K562 (cell line): ENCODE data around the gene ABHD16A. TPM values are rescaled to one million over a fixed set of nuclear protein-coding genes. Genes with fewer than 3 reads are reported as not detected.

Source experiments
- AFF1 ChIP-seq, 2 experiments: fragments of 450-650 bp; IDR thresholded peaks; 2 replicates each; pipeline ENCODE4 v1.6.1; 2018; ENCODE audit warnings: mild to moderate bottlenecking in 2 of 2, low read depth in 1 of 2; ENCODE audit not compliant: partially characterized antibody in 2 of 2
- BHLHE40 ChIP-seq: IDR thresholded peaks from 2 replicates; pipeline ENCODE4 v1.6.1; 2011; ENCODE audit warnings: low read length, improper control_type of control experiment
- CHD1 ChIP-seq: fragments of 200-600 bp; sonication (generic); IDR thresholded peaks from one replicate; pipeline ENCODE4 v1.6.1; 2012; ENCODE audit warnings: mild to moderate bottlenecking, moderate library complexity, low read length, inconsistent platforms
- CREBBP ChIP-seq: IDR thresholded peaks from one replicate; pipeline ENCODE4 v1.6.1; 2012; ENCODE audit warnings: low read depth, mild to moderate bottlenecking, control low read depth, inconsistent platforms, low read length
- GTF2E2 ChIP-seq: fragments of 200-800 bp; sonication (Bioruptor generic); IDR thresholded peaks from 2 replicates; pipeline ENCODE4 v1.6.1; 2016; ENCODE audit warnings: missing genetic modification characterization, missing compliant biosample characterization
- MTF1 ChIP-seq: fragments of 250-450 bp; sonication (Bioruptor Pico); IDR thresholded peaks from 2 replicates; pipeline ENCODE4 v1.9.0; 2021; ENCODE audit warnings: moderate library complexity, mild to moderate bottlenecking, inconsistent platforms, borderline replicate concordance
- MXD1 ChIP-seq: fragments of 250-450 bp; sonication (Bioruptor Pico); IDR thresholded peaks from 2 replicates; pipeline ENCODE4 v1.8.0; 2021; ENCODE audit warnings: borderline replicate concordance, mild to moderate bottlenecking, moderate library complexity; ENCODE audit not compliant: poor library complexity, severe bottlenecking
- RFX1 ChIP-seq: fragments of 450-650 bp; IDR thresholded peaks from 2 replicates; pipeline ENCODE4 v1.6.1; 2016; ENCODE audit warnings: mild to moderate bottlenecking, moderate library complexity
- TRIM28 ChIP-seq: fragments of 450-650 bp; IDR thresholded peaks from 2 replicates; pipeline ENCODE4 v1.6.1; 2017
- XRCC5 ChIP-seq: fragments of 200-400 bp; formaldehyde crosslinking; IDR thresholded peaks from 2 replicates; pipeline ENCODE4 v1.6.1; 2017; ENCODE audit warnings: low read depth, mild to moderate bottlenecking, low read length
- ZFX ChIP-seq: sonication (generic); formaldehyde crosslinking; IDR thresholded peaks from 2 replicates; pipeline ENCODE4 v1.8.0; 2022; ENCODE audit warnings: mild to moderate bottlenecking, missing genetic modification reagents, moderate library complexity
- ZNF24 ChIP-seq: fragments of 450-650 bp; IDR thresholded peaks from 2 replicates; pipeline ENCODE4 v1.6.1; 2016
- ZNF445 ChIP-seq: fragments of 250-450 bp; sonication (Bioruptor Pico); IDR thresholded peaks from 2 replicates; pipeline ENCODE4 v1.4.0; 2020; ENCODE audit warnings: low read depth, mild to moderate bottlenecking, moderate library complexity
- polyA plus RNA-seq, 8 experiments: library from polyadenylated mRNA; depleted of rRNA in 4 of 8; stranded (reverse) in 5 of 8; unstranded in 3 of 8; fragments of >200 nt; fragmentation: Nextera tagmentation in 2 of 8; fragmentation: Illumina TruSeq in 1 of 8; extraction: Ambion mirVana in 2 of 8; extraction: Trizol in 1 of 8; gene quantifications; 2 replicates each; pipeline versions ENCODE4 v1.2.1 to v1.2.3, GENCODE V29; 2011 to 2014; ENCODE audit warnings: inconsistent platforms in 1 of 8, missing spikeins in 1 of 8
- total RNA-seq, 7 experiments: library from RNA; depleted of rRNA in 6 of 7; stranded (reverse); fragments of >200 nt in 6 of 7; fragmentation: Illumina TruSeq in 2 of 7; extraction: Trizol in 2 of 7; gene quantifications; 2 replicates each; pipeline versions ENCODE4 v1.2.1 to v1.2.3, GENCODE V29; 2011 to 2021; ENCODE audit warnings: low replicate concordance in 1 of 7
- TF ChIP-seq, protein P1 (sequence below): fragments of 200-400 bp; formaldehyde crosslinking; IDR thresholded peaks from 2 replicates; pipeline ENCODE4 v1.6.1; 2017; ENCODE audit warnings: mild to moderate bottlenecking, low read depth, low read length, moderate library complexity
- TF ChIP-seq, protein P2 (sequence below): fragments of 250-450 bp; sonication (Bioruptor Pico); IDR thresholded peaks from 2 replicates; pipeline ENCODE4 v1.4.0; 2020; ENCODE audit warnings: mild to moderate bottlenecking, moderate library complexity, borderline replicate concordance
- TF ChIP-seq, protein P3 (sequence below): sonication (generic); formaldehyde crosslinking; IDR thresholded peaks from 2 replicates; pipeline ENCODE4 v1.8.1; 2023; ENCODE audit warnings: mild to moderate bottlenecking, missing genetic modification reagents

Gene ABHD16A
- total and polyA plus RNA-seq, 9 of the 15 experiments (the other 6 are each of a cell fraction or from before 2014, with no cell fraction given) = 25.8 to 120 (median 81.6) TPM

DNA sequence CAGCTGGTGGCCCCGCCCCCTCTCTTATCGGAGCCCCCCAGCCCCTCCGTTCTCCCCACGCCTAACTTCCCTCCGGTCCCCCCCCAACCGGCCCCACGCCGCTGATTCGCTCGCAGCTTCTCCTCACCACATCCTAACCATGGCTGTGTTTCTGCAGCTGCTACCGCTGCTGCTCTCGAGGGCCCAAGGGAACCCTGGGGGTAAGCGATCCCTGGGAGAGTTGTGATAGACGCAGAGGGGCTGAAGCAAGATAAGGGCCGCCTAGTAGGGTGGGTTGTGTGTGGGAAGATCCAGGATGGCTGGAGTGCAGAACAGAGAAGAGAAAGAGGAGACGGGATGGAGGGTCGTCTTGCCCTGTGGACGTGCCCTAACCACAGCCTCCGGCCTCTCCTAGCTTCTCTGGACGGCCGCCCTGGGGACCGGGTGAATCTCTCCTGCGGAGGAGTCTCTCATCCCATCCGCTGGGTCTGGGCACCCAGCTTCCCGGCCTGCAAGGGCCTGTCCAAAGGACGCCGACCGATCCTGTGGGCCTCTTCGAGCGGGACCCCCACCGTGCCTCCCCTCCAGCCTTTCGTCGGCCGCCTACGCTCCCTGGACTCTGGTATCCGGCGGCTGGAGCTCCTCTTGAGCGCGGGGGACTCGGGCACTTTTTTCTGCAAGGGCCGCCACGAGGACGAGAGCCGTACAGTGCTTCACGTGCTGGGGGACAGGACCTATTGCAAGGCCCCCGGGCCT, 20.3 kb upstream of the ABHD16A start, which contains the start of gene MPIG6B (continued):
- TF ChIP-seq, protein P1, sequence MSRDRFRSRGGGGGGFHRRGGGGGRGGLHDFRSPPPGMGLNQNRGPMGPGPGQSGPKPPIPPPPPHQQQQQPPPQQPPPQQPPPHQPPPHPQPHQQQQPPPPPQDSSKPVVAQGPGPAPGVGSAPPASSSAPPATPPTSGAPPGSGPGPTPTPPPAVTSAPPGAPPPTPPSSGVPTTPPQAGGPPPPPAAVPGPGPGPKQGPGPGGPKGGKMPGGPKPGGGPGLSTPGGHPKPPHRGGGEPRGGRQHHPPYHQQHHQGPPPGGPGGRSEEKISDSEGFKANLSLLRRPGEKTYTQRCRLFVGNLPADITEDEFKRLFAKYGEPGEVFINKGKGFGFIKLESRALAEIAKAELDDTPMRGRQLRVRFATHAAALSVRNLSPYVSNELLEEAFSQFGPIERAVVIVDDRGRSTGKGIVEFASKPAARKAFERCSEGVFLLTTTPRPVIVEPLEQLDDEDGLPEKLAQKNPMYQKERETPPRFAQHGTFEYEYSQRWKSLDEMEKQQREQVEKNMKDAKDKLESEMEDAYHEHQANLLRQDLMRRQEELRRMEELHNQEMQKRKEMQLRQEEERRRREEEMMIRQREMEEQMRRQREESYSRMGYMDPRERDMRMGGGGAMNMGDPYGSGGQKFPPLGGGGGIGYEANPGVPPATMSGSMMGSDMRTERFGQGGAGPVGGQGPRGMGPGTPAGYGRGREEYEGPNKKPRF = no peak
- TF ChIP-seq CHD1 = no peak
- no peak for TF ChIP-seq GTF2E2 (tag)
- TF ChIP-seq MTF1 (CRISPR knock-in tag) = no peak
- TF ChIP-seq MXD1 = no peak
- no peak for TF ChIP-seq TRIM28
- TF ChIP-seq, protein P2, sequence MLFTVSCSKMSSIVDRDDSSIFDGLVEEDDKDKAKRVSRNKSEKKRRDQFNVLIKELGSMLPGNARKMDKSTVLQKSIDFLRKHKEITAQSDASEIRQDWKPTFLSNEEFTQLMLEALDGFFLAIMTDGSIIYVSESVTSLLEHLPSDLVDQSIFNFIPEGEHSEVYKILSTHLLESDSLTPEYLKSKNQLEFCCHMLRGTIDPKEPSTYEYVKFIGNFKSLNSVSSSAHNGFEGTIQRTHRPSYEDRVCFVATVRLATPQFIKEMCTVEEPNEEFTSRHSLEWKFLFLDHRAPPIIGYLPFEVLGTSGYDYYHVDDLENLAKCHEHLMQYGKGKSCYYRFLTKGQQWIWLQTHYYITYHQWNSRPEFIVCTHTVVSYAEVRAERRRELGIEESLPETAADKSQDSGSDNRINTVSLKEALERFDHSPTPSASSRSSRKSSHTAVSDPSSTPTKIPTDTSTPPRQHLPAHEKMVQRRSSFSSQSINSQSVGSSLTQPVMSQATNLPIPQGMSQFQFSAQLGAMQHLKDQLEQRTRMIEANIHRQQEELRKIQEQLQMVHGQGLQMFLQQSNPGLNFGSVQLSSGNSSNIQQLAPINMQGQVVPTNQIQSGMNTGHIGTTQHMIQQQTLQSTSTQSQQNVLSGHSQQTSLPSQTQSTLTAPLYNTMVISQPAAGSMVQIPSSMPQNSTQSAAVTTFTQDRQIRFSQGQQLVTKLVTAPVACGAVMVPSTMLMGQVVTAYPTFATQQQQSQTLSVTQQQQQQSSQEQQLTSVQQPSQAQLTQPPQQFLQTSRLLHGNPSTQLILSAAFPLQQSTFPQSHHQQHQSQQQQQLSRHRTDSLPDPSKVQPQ (CRISPR knock-in tag) = no peak
- TF ChIP-seq, protein P3, sequence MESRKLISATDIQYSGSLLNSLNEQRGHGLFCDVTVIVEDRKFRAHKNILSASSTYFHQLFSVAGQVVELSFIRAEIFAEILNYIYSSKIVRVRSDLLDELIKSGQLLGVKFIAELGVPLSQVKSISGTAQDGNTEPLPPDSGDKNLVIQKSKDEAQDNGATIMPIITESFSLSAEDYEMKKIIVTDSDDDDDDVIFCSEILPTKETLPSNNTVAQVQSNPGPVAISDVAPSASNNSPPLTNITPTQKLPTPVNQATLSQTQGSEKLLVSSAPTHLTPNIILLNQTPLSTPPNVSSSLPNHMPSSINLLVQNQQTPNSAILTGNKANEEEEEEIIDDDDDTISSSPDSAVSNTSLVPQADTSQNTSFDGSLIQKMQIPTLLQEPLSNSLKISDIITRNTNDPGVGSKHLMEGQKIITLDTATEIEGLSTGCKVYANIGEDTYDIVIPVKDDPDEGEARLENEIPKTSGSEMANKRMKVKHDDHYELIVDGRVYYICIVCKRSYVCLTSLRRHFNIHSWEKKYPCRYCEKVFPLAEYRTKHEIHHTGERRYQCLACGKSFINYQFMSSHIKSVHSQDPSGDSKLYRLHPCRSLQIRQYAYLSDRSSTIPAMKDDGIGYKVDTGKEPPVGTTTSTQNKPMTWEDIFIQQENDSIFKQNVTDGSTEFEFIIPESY (CRISPR knock-in tag) = peak; percentile 64; the same call in 1 of the 2 replicates
- 0 out of 2 replicates have a peak, but pooled peaks have one; percentile 43 for TF ChIP-seq ZFX (CRISPR knock-in tag)
- TF ChIP-seq ZNF24 = no peak
- no peak for TF ChIP-seq CREBBP
- no peak for TF ChIP-seq RFX1
- no peak for TF ChIP-seq ZNF445
- no peak for TF ChIP-seq XRCC5
- TF ChIP-seq AFF1 (IDR thresholded peaks at IDR 0.05; ENCODE audit: low read depth in 1 of 2, partially characterized antibody in 2 of 2) = no peak
- TF ChIP-seq BHLHE40 = no peak
